ENCODE measurements around the gene SFMBT2. TPM values are rescaled to one million over a fixed set of nuclear protein-coding genes. Genes with fewer than 3 reads are reported as not detected.

Gene SFMBT2
- total and polyA plus RNA-seq, 10 donors: 4.4 to 47.7 (median 34.8) TPM

- intact Hi-C loops (cut with DNase I; ENCODE audit: low total_unique reads): no loop called here
- no peak overlapping the region for H3K27ac ChIP-seq
- H3K4me1 ChIP-seq: peaks cover 0 to 16% (median 0%) of the 10 kb centered on the region in 6 donors
- H3K9me3 ChIP-seq: peaks cover 0 to 30% (median 19%) of the 10 kb centered on the region in 8 donors
- H3K27me3 ChIP-seq (replicated peaks in 1 of 7): no peaks in the 10 kb centered on the region
- TF ChIP-seq POLR2A (IDR thresholded peaks at IDR 0.05) (no peak), POLR2AphosphoS5 (IDR thresholded peaks at IDR 0.05) (no peak)
- TF ChIP-seq, protein P1, sequence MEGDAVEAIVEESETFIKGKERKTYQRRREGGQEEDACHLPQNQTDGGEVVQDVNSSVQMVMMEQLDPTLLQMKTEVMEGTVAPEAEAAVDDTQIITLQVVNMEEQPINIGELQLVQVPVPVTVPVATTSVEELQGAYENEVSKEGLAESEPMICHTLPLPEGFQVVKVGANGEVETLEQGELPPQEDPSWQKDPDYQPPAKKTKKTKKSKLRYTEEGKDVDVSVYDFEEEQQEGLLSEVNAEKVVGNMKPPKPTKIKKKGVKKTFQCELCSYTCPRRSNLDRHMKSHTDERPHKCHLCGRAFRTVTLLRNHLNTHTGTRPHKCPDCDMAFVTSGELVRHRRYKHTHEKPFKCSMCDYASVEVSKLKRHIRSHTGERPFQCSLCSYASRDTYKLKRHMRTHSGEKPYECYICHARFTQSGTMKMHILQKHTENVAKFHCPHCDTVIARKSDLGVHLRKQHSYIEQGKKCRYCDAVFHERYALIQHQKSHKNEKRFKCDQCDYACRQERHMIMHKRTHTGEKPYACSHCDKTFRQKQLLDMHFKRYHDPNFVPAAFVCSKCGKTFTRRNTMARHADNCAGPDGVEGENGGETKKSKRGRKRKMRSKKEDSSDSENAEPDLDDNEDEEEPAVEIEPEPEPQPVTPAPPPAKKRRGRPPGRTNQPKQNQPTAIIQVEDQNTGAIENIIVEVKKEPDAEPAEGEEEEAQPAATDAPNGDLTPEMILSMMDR (IDR thresholded peaks at IDR 0.05 in 8 of 11, conservative IDR thresholded peaks at IDR 0.05 in 3 of 11): no peak
- no peak overlapping the region for H3K4me3 ChIP-seq
- H3K36me3 ChIP-seq: peaks cover 0 to 98% (median 67%) of the 10 kb centered on the region in 6 donors
- 89 to 96% (median 94%) methylated on average over 3 of the region's 3 CpGs for WGBS, 5 donors
- DNase-seq: no peak
These were observed 48.4 kb downstream of the SFMBT2 start for GRCh38 chr10:7362471-7362870.

DNA sequence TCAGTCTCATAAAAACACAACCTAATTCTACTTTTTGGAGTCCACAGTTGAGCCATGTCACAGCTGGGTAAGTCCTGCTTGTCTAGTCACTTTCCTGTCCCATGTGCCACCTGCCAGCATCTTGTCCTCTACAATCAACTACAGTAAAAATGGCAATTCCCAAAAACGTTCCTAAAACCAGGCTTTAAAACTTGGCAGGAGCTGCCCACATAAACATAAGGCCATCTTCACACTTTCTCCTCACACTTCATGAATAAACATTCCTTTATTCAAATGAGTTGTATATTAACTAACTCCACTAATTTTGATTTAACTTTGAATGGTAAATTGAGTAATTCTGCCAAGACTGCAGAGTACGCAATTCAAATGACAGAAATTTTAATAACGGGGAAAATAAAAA is 49.5 kb downstream of the SFMBT2 start:
- Histone ChIP-seq H3K27ac (no peak overlapping the region), H3K9me3 (peaks cover 0 to 30% (median 19%) of the 10 kb centered on the region in 8 donors), H3K27me3 (replicated peaks in 1 of 7) (no peaks in the 10 kb centered on the region), H3K4me3 (no peak overlapping the region), H3K4me1 (peaks cover 0 to 16% (median 0%) of the 10 kb centered on the region in 6 donors), H3K36me3 (peaks cover 0 to 96% (median 57%) of the 10 kb centered on the region in 6 donors)
- intact Hi-C loops (cut with DNase I; ENCODE audit: low total_unique reads): no loop called here
- 91 to 95% (median 93%) methylated on average over 3 of the region's 3 CpGs for WGBS, 5 donors
- no peak for DNase-seq
- TF ChIP-seq, protein P1 (IDR thresholded peaks at IDR 0.05 in 8 of 11, conservative IDR thresholded peaks at IDR 0.05 in 3 of 11): no peak
- TF ChIP-seq POLR2A (IDR thresholded peaks at IDR 0.05) (no peak), POLR2AphosphoS5 (IDR thresholded peaks at IDR 0.05) (no peak)

DNA sequence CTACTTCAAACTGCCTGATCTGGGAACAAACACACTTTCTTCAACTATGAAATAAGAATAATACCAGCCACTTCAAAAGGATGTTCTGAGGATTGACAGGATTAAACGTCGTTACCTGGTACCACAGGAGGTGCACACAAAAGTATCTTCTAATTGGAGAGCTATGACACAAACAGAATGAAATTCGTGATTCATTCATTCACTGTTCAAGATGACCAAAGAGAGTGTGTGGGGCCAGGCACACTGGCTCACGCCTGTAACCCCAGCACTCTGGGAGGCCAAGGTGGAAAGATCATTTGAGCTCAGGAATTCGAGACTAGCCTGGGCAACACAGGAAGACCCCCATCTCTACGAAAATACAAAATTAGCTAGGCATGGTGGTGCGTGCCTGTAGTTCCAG is 50.9 kb downstream of the SFMBT2 start:
- Histone ChIP-seq H3K4me3 (no peak overlapping the region), H3K4me1 (peaks cover 0 to 21% (median 0%) of the 10 kb centered on the region in 6 donors), H3K9me3 (peaks cover 0 to 30% (median 19%) of the 10 kb centered on the region in 8 donors), H3K36me3 (peaks cover 0 to 82% (median 43%) of the 10 kb centered on the region in 6 donors), H3K27me3 (replicated peaks in 1 of 7) (no peaks in the 10 kb centered on the region), H3K27ac (no peak overlapping the region)
- intact Hi-C loops (cut with DNase I; ENCODE audit: low total_unique reads): no loop called here
- no peak for DNase-seq
- 89 to 96% (median 95%) methylated on average over 7 of the region's 7 CpGs for WGBS, 5 donors
- TF ChIP-seq POLR2A (IDR thresholded peaks at IDR 0.05): no peak

DNA sequence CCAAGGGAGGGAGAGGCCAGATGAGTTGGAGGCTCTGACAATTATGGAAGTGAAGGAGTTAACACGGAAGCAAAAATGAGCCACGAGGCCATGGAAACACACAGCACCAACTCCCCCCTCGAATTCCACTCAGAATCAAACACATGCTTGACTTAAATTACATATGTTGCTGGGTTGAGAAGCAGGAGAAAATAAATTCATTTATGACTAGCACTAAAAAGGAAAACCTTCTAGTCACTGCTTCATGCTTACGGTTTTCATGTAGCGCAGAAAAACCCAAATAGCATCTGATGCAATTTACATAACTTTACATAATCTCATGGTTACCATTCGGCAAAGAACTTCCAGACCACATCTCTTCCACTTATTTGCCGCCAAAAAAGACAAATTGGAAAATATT is 51.5 kb downstream of the SFMBT2 start:
- no peak for DNase-seq
- TF ChIP-seq POLR2AphosphoS5 (IDR thresholded peaks at IDR 0.05) (no peak), POLR2A (IDR thresholded peaks at IDR 0.05) (no peak)
- TF ChIP-seq, protein P1 (IDR thresholded peaks at IDR 0.05 in 8 of 11, conservative IDR thresholded peaks at IDR 0.05 in 3 of 11): no peak
- peaks cover 0 to 30% (median 19%) of the 10 kb centered on the region in 8 donors for H3K9me3 ChIP-seq
- WGBS, 5 donors: 86 to 97% (median 90%) methylated on average over 7 of the region's 7 CpGs
- H3K27me3 ChIP-seq (replicated peaks in 1 of 7): no peaks in the 10 kb centered on the region
- no peak overlapping the region for H3K4me3 ChIP-seq
- intact Hi-C loops (cut with DNase I; ENCODE audit: low total_unique reads): no loop called here
- H3K4me1 ChIP-seq: peaks cover 0 to 17% (median 0%) of the 10 kb centered on the region in 6 donors
- peaks cover 0 to 76% (median 37%) of the 10 kb centered on the region in 6 donors for H3K36me3 ChIP-seq
- no peak overlapping the region for H3K27ac ChIP-seq

Measured in spleen (tissue), 11 donors.